GM10266 (cell line): ENCODE data around the gene RPL29.

Source experiments
- DNase-seq: peaks from one replicate; pipeline ENCODE4 v3.0.0; 2012; ENCODE audit errors: extremely low spot score
- TF ChIP-seq, protein P1 (sequence below): IDR thresholded peaks from 2 replicates; pipeline ENCODE4 v1.5.1; 2012; ENCODE audit warnings: mild to moderate bottlenecking, low read depth; ENCODE audit not compliant: control insufficient read depth, insufficient read depth; ENCODE audit errors: missing control alignments

Gene RPL29

DNA sequence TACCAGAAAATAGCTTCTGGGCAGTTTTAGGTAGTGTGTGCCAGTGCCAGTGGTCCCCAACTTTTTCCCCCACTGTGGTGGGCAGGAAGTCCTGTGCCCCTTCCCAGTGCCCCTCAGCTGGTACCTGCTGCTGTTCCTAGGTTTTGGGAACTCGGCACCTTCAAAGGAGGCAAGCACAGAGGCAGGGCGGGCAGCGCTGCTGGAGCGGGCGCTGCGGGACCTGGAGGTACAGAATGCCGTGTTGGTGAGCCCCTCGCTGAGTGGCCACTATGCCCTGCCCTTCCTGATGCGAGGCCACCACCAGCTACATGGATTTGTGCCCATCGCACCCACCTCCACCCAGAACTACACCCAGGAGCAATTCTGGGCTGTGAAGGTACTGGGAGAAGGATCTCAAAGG is 15.4 kb downstream of the RPL29 start:
- no peak for DNase-seq
- TF ChIP-seq, protein P1, sequence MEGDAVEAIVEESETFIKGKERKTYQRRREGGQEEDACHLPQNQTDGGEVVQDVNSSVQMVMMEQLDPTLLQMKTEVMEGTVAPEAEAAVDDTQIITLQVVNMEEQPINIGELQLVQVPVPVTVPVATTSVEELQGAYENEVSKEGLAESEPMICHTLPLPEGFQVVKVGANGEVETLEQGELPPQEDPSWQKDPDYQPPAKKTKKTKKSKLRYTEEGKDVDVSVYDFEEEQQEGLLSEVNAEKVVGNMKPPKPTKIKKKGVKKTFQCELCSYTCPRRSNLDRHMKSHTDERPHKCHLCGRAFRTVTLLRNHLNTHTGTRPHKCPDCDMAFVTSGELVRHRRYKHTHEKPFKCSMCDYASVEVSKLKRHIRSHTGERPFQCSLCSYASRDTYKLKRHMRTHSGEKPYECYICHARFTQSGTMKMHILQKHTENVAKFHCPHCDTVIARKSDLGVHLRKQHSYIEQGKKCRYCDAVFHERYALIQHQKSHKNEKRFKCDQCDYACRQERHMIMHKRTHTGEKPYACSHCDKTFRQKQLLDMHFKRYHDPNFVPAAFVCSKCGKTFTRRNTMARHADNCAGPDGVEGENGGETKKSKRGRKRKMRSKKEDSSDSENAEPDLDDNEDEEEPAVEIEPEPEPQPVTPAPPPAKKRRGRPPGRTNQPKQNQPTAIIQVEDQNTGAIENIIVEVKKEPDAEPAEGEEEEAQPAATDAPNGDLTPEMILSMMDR = no peak

DNA sequence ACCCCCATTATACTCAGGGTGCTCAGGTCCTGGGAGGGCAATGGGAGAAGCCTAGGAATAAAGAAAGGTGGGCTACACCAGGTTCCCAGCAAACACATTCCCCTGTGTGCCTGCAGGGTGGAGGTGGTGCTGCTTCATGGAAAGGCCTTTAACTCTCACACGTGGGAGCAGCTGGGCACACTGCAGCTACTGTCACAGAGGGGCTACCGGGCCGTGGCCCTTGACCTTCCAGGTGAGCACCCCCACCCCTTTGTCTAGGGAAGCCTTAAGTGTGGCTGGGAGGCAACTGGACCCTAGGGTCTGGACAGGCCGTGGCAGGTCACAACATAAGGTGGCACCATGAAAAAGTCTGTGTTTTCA is 17.6 kb downstream of the RPL29 start:
- DNase-seq = no peak
- TF ChIP-seq, protein P1 = no peak

DNA sequence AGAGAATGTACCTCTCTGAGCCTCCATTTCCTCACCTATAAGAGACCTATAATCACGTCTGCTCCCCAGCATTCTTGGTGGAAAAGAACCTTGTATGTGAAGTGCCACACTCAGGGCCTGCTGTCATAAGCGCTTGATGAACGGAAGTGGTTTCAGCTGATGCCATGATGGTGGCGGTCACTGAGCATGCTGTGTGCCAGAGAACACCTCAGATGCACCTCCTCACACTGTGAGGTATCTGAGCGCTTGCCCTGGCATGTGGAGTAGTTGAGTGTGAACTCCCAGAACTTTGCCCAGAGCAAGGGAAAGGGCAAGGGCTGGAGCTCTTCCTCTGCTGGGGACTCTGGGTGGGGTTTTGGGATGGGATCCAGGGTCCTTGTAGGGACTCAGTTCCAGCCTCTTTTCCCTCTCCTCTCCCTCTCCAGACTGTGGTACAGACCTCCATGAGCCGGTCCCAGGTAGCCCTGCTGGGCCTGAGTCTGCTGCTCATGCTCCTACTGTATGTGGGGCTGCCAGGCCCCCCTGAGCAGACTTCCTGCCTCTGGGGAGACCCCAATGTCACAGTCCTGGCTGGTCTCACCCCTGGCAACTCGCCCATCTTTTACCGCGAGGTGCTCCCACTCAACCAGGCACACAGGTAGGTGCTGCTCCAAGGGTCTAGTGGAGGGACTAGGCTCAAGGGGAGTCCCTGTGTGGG is 18.1 kb downstream of the RPL29 start:
- no peak for DNase-seq
- TF ChIP-seq, protein P1 = no peak

DNA sequence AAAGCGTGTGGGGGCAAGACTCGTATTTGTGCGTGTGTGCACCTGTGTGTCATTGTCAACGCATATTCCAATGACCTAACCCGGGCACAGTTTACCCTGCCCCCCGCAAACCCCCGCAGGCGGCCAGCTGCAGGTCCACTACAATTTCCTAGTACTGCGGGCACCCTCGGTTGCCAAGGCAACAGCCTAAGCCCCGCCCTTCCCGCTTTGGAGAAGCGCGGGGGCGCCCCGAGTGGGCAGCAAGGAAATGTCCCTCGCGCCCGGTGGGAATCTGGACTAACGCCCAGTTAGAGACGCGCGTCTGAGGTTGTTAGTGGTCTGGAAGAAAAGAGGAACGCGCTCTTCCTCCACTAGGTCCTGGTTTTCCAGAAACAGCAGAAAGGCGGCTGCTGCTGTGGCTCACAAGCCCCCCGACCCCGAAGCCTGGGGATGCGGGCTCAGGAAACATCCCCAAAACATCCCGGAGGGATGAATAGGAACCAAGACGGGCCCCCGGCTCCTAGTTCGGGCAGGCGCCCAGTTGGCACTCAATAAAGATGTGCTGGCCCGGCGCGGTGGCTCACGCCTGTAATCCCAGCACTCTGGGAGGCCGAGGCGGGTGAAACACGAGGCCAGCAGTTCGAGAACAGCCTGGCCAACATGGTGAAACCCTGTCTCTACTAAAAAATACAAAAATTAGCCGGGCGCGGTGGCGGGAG is 19.7 kb downstream of the RPL29 start:
- TF ChIP-seq, protein P1 = no peak
- peak; percentile 58 for DNase-seq

DNA sequence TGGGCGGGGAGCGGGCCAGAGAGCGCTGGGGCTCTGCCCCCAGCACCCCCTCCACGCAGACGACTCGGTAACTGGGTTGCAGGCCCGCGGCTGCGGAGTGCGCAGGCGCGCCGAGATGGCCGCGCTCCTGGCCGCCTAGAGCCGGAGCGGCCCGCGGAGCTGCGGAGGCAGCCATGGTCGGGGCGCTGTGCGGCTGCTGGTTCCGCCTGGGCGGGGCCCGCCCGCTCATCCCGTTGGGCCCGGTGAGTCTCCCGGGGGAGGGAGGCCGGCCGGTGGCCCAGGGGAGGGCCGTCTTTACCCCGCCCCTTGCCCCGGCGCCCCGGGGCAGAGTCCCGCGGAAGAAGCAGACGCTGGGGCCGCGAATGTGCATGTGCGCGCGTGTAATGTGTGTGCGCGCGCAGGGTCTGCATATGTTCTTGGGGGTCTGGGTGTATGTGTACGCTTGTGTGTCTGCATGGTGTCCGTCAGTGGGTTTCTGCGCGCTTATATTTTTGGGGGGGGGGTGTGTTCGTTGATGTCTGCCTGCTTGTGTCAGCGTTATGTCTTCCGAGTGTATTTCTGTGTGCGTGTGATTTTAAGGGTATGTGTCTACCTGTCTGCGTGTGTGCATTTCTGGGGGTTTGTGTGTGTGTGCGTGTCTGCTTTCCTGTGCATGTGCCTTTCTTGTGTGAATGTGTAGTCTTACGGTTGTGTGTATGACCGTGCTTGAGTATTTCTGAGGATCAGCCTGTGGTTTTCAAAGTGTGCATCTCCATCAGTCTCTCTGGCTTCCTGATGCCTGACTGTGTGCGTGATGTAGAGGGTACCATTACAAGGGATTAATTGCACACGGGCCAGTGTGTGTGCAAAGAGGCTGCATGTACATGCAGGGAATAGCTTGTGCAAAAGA is 20.5 kb downstream of the RPL29 start, which contains the start of gene ABHD14A:
Gene ABHD14A, plus strand, starts transcription at position 102 of the 889 bp plus-strand sequence. Its CDS starts 72 bp downstream, at position 174.
- TF ChIP-seq, protein P1 = no peak
- peak; percentile 92 for DNase-seq

DNA sequence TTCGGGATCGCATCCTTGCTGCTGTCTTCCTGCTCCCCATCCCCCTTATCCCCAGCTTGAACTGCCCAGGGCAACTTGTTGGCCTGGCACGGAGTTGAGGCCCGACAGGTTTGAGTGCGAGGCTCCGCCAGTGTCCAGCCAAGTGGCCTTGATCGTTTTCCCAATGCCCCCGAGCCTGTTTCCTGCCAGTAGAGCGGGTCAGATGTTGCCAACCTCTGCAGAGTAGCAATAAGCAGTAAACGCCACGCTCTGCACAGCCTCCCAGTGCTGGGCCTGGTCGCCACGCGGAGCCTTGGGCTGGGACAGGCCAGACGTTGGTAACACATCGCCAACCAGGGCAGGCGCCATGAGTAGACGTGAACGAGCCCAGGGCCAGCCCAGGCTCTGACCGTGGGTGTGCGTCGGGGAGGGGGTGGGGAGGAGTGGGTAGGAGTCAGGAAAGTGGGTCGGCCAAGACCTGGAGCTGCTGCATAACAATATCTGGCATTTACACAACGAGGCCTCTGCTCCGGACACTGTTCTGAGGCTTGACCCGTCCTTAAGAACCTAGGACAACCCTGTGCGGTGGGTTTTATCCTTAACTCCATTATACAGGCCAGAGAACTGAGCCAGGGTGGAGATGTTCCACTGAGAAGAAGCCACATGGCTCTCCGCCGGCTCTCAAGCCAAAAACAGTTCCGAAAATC is 21.3 kb downstream of the RPL29 start:
- DNase-seq = no peak
- TF ChIP-seq, protein P1 = no peak
